Measurements from ENCODE around the gene TRIL. TPM values are rescaled to one million over a fixed set of nuclear protein-coding genes. Genes with fewer than 3 reads are reported as not detected.

TRIL gene
- total RNA-seq, 1 donor from 2014 or later = 6.4 TPM

- DNase-seq = no peak
These were observed 35.2 kb upstream of the TRIL start for GRCh38 chr7:28993371-28993770.

GRCh38 chr7:28992798-28993197 is 34.7 kb upstream of the TRIL start:
- no peaks in the 10 kb centered on the region for H3K9me3 ChIP-seq

More at GRCh38 chr7:28993371-28993770, 35.2 kb upstream of the TRIL start:
- no peaks in the 10 kb centered on the region for H3K4me1 ChIP-seq
- no peak overlapping the region for H3K27ac ChIP-seq
- H3K9me3 ChIP-seq = no peaks in the 10 kb centered on the region
- intact Hi-C loops (cut with DNase I) = no loop called here
- H3K4me3 ChIP-seq = no peak overlapping the region
- TF ChIP-seq CTCF (IDR thresholded peaks at IDR 0.05) = no peak
- H3K27me3 ChIP-seq (ENCODE audit: low read depth) = no peaks in the 10 kb centered on the region
- H3K36me3 ChIP-seq = no peaks in the 10 kb centered on the region
- no peak for ATAC-seq

GRCh38 chr7:28990200-28990960 is 32.2 kb upstream of the TRIL start:
- Histone ChIP-seq H3K27ac (no peak overlapping the region), H3K4me3 (no peak overlapping the region), H3K4me1 (peaks cover 24% of the 10 kb centered on the region), H3K36me3 (no peaks in the 10 kb centered on the region), H3K27me3 (ENCODE audit: low read depth) (no peaks in the 10 kb centered on the region), H3K9me3 (no peaks in the 10 kb centered on the region)
- ATAC-seq (no peak), DNase-seq (no peak)
- intact Hi-C loops (cut with DNase I) = no loop called here
- no peak for TF ChIP-seq CTCF (IDR thresholded peaks at IDR 0.05)

More at GRCh38 chr7:28992798-28993197, 34.7 kb upstream of the TRIL start:
- H3K4me3 ChIP-seq = no peak overlapping the region
- intact Hi-C loops (cut with DNase I) = no loop called here
- H3K4me1 ChIP-seq = peaks cover under 1% of the 10 kb centered on the region
- DNase-seq (no peak), ATAC-seq (no peak)
- H3K27ac ChIP-seq = no peak overlapping the region
- no peaks in the 10 kb centered on the region for H3K27me3 ChIP-seq (ENCODE audit: low read depth)
- no peak for TF ChIP-seq CTCF (IDR thresholded peaks at IDR 0.05)
- H3K36me3 ChIP-seq = no peaks in the 10 kb centered on the region

GRCh38 chr7:28989211-28989980 is 31.3 kb upstream of the TRIL start:
- intact Hi-C loops (cut with DNase I) = no loop called here
- Histone ChIP-seq H3K4me3 (no peak overlapping the region), H3K9me3 (no peaks in the 10 kb centered on the region), H3K27ac (no peak overlapping the region), H3K27me3 (ENCODE audit: low read depth) (no peaks in the 10 kb centered on the region), H3K4me1 (peaks cover 34% of the 10 kb centered on the region), H3K36me3 (no peaks in the 10 kb centered on the region)
- no peak for TF ChIP-seq CTCF (IDR thresholded peaks at IDR 0.05)
- no peak for ATAC-seq
- no peak for DNase-seq

GRCh38 chr7:28988810-28989209 is 30.7 kb upstream of the TRIL start:
- Histone ChIP-seq H3K36me3 (no peaks in the 10 kb centered on the region), H3K27me3 (ENCODE audit: low read depth) (no peaks in the 10 kb centered on the region), H3K4me1 (peaks cover 40% of the 10 kb centered on the region), H3K9me3 (no peaks in the 10 kb centered on the region), H3K27ac (no peak overlapping the region), H3K4me3 (no peak overlapping the region)
- no peak for TF ChIP-seq CTCF (IDR thresholded peaks at IDR 0.05)
- intact Hi-C loops (cut with DNase I) = no loop called here
- ATAC-seq = no peak
- DNase-seq = no peak
